Adrenal gland (tissue), 12 donors: ENCODE results near the gene DLGAP4. TPM values are rescaled to one million over a fixed set of nuclear protein-coding genes. Genes with fewer than 3 reads are reported as not detected.

ENCODE experiments used
- DNase-seq, 7 donors: peaks; one replicate each; pipeline ENCODE4 v3.0.0-alpha.2; 2019 to 2020
- H3K27ac ChIP-seq, 5 donors: fragments of 200-600 bp; sonication (generic) in 4 of 5; 1 replicate in 3 of 5; 2 replicates in 2 of 5; pipeline versions ENCODE4 v1.5.1 to v1.8.0; 2016 to 2020; ENCODE audit warnings: mild to moderate bottlenecking in 1 of 5
- H3K27me3 ChIP-seq: fragments of 200-600 bp; 2 replicates; pipeline ENCODE4 v1.8.0; 2021
- H3K36me3 ChIP-seq, 2 donors: fragments of 200-600 bp; replicated peaks in 1 of 2; 1 replicate in 1 of 2; 2 replicates in 1 of 2; pipeline versions ENCODE4 v1.5.1 to v1.8.0; 2018 to 2022
- H3K4me1 ChIP-seq, 2 donors: fragments of 200-600 bp; replicated peaks in 1 of 2; 1 replicate in 1 of 2; 2 replicates in 1 of 2; pipeline versions ENCODE4 v1.5.1 to v1.8.0; 2018 to 2021
- H3K4me3 ChIP-seq, 4 donors: fragments of 200-600 bp; sonication (generic) in 3 of 4; one replicate each; pipeline ENCODE4 v1.5.1; 2016 to 2018
- H3K9me3 ChIP-seq, 3 donors: fragments of 200-600 bp; sonication (generic) in 1 of 3; replicated peaks in 1 of 3; 1 replicate in 2 of 3; 2 replicates in 1 of 3; pipeline versions ENCODE4 v1.5.1 to v1.8.0; 2016 to 2021
- POLR2A ChIP-seq, 2 donors: fragments of 450-650 bp; IDR thresholded peaks; one replicate each; pipeline ENCODE4 v1.6.1; 2017; ENCODE audit warnings: antibody characterized with exemption in 2 of 2, mild to moderate bottlenecking in 2 of 2, moderate library complexity in 1 of 2
- WGBS, 4 donors: extraction: QIAGEN DNeasy Blood & Tissue Kit in 2 of 4; methylation state at CpG; one replicate each; pipeline versions ENCODE4 v1.1.5 to v1.1.7; 2013 to 2017; 5-methylcytosine and 5-hydroxymethylcytosine counted together
- intact Hi-C, 2 donors: fragments of 100-400 bp; cut with DNase I; formaldehyde crosslinking; loops; one replicate each; pipeline versions ENCODE4 v1.14.1 to v1.15.0; 2022 to 2023
- polyA plus RNA-seq, 3 donors: library from polyadenylated mRNA; stranded (reverse); fragments of 200-250 nt in 2 of 3; fragments of 350-450 nt in 1 of 3; fragmentation: Illumina TruSeq in 1 of 3; extraction: RNeasy Lipid Tissue Mini Kit (QIAGEN cat#74804) in 1 of 3; gene quantifications; one replicate each; pipeline ENCODE4 v1.2.3, GENCODE V29; 2013 to 2014
- total RNA-seq, 9 donors: library from RNA; depleted of rRNA in 4 of 9; stranded (reverse); fragments of >200 nt in 4 of 9; fragments of 120-200 nt in 1 of 9; fragmentation: NEBNext Ultra II Directional in 1 of 9; extraction: Animal tissue kit (Norgen Biotek cat#: 25700) in 1 of 9; gene quantifications; one replicate each; pipeline versions ENCODE4 v1.1.0 to v1.2.4, GENCODE V29; 2013 to 2023
- TF ChIP-seq, protein P1 (sequence below), 6 experiments: fragments of 450-650 bp in 4 of 6; fragments of 200-600 bp in 2 of 6; sonication (generic) in 1 of 6; IDR thresholded peaks; 1 replicate in 5 of 6; 2 replicates in 1 of 6; pipeline versions ENCODE4 v1.5.1 to v1.8.0; 2016 to 2021; ENCODE audit warnings: antibody characterized with exemption in 6 of 6, mild to moderate bottlenecking in 2 of 6, moderate library complexity in 1 of 6
- donor health status: healthy with polysubstance abuse.
- donor health status: Bipolar disorder and iron deficiency.
- donor health status: DM: yes; HTN: yes; CAD: no.
- donor health status: DM: no; HTN: no; CAD: no.
- donor health status: DM: no; HTN: no; CAD: no.
- donor health status: DM: yes; HTN: yes; CAD: no.

Gene DLGAP4
- total and polyA plus RNA-seq, 12 donors: 13.5 to 95.2 (median 64.0) TPM

DNA sequence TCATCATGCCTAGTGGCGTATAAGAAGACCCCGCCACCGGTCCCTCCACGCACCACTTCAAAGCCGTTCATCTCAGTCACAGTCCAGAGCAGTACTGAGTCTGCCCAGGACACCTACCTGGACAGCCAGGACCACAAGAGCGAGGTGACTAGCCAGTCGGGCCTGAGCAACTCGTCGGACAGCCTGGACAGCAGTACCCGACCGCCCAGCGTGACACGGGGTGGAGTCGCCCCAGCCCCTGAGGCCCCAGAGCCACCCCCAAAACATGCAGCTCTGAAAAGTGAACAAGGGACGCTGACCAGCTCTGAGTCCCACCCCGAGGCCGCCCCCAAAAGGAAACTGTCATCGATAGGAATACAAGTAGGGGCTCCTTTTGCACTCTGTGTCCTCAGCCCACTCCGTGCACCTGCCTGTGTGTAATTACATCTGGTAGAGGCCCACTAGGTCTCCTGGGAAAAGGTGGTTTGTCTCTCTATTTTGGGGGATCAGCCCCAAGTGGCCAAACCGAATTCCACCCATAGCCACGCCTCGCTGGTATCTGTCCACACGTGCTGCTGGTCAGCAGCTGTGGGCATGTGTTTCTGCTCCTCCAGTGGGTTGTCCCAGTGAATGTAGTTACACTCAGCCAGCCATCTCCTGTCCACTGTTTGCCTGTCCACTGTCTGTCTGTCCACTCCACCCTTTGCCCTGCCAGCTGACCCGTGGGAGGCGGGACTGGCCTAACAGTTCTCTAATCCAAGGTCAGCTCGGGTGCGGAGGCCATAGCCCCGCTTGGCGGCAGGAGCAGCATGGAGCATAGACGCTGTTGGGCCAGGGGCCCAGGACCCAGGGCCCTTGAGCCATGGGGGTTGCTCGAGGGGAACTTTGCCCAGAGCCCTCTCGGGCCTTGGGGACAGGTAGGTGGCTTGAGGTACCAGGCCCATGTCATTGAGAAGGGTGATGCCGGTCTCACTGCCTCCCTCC lies 190.8 kb downstream of the DLGAP4 start:
- Histone ChIP-seq H3K27me3 (no peaks in the 10 kb centered on the region), H3K9me3 (no peaks in the 10 kb centered on the region), H3K4me3 (no peak overlapping the region), H3K4me1 (peaks cover 12 to 42% of the 10 kb centered on the region in 2 donors), H3K36me3 (peaks cover 0 to 47% of the 10 kb centered on the region in 2 donors), H3K27ac (peak overlapping the region in 3 of 5 donors; percentile 38 to 52 (median 49))
- TF ChIP-seq, protein P1, sequence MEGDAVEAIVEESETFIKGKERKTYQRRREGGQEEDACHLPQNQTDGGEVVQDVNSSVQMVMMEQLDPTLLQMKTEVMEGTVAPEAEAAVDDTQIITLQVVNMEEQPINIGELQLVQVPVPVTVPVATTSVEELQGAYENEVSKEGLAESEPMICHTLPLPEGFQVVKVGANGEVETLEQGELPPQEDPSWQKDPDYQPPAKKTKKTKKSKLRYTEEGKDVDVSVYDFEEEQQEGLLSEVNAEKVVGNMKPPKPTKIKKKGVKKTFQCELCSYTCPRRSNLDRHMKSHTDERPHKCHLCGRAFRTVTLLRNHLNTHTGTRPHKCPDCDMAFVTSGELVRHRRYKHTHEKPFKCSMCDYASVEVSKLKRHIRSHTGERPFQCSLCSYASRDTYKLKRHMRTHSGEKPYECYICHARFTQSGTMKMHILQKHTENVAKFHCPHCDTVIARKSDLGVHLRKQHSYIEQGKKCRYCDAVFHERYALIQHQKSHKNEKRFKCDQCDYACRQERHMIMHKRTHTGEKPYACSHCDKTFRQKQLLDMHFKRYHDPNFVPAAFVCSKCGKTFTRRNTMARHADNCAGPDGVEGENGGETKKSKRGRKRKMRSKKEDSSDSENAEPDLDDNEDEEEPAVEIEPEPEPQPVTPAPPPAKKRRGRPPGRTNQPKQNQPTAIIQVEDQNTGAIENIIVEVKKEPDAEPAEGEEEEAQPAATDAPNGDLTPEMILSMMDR (IDR thresholded peaks at IDR 0.05): no peak
- TF ChIP-seq POLR2A (IDR thresholded peaks at IDR 0.05): no peak
- intact Hi-C loops: no loop called here
- 81 to 95% (median 86%) methylated on average over 23 to 33 of the region's 33 CpGs for WGBS, 4 donors
- DNase-seq: peak in 1 of 7 donors; percentile 52

DNA sequence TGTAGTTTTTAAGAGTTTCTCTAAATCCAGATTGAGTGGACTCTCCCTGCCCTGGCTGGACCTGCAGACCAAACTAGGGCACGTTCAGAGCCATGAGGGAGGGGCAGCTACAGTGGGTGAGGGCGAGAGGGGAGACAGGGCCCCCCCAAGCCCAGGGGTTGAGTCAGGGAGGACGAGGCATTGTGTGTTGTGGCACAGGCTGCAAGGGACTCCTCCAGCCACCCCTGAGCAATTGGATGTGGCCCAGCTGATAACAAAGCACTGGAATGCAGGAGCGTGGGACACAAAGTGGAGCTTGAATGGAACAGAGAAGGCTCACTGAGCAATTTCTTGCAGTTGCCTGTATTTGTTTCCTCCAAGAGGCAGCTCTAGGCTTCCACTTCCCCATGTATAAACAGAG lies 191.7 kb downstream of the DLGAP4 start:
- H3K27me3 ChIP-seq: no peaks in the 10 kb centered on the region
- DNase-seq: peak in 6 of 7 donors; percentile 71 to 84 (median 80)
- H3K36me3 ChIP-seq: peaks cover 0 to 53% of the 10 kb centered on the region in 2 donors
- no peak for TF ChIP-seq POLR2A (IDR thresholded peaks at IDR 0.05)
- TF ChIP-seq, protein P1 (IDR thresholded peaks at IDR 0.05): no peak
- WGBS, 4 donors: 26 to 51% (median 37%) methylated on average over 3 to 4 of the region's 4 CpGs
- H3K9me3 ChIP-seq: no peaks in the 10 kb centered on the region
- intact Hi-C loops: no loop called here
- peaks cover 12 to 34% of the 10 kb centered on the region in 2 donors for H3K4me1 ChIP-seq
- H3K27ac ChIP-seq: peak overlapping the region in 3 of 5 donors; percentile 38 to 52 (median 49)
- H3K4me3 ChIP-seq: no peak overlapping the region

DNA sequence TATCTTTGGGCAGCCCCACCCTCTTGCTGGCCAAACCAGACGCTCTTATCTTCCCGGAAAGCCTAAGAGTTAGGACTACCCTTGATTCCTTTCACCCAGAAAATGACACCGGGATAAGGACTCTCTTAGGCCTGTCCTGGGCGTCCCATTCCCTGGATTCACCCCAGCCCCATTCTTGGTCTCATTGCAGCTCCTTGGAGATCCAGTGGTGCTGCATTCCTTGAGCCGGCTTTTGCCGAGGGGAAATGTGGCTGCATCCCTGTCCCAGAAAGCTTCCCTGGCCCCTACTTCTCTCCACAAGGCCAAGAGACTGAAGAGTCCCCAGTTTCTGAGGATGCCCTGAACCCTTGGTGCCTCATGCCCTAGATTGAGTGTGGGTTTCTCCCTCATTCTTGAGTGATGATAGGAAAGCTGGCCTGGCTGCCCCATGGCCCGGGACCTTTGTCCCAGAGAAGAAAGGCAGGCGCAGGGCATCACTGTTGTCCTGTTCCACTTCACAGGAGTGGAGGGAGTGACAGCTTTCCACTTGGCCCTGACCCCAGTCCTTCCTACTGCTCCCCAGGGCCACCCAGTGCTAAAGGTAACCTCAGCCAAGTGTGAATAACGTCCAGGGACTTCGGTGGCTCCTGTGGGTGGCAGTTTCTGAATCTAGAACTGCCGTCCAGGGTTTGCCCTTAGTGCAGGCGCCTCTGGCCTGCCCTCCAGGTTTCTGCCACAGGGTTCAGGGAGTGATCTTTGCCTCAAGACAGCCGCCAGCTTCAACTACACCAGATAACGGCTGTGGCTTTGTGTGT lies 192.4 kb downstream of the DLGAP4 start:
- Histone ChIP-seq H3K27ac (peak overlapping the region in 2 of 5 donors; percentile 2 to 49), H3K4me1 (peaks cover 12 to 26% of the 10 kb centered on the region in 2 donors)
- intact Hi-C loops: no loop called here

More for the DNA sequence above, 192.4 kb downstream of the DLGAP4 start:
- DNase-seq: peak in 1 of 7 donors; percentile 10
- H3K9me3 ChIP-seq: no peaks in the 10 kb centered on the region
- H3K36me3 ChIP-seq: peaks cover 0 to 53% of the 10 kb centered on the region in 2 donors
- H3K4me3 ChIP-seq: no peak overlapping the region
- 79 to 88% (median 88%) methylated on average over 13 to 14 of the region's 14 CpGs for WGBS, 4 donors
- H3K27me3 ChIP-seq: no peaks in the 10 kb centered on the region
- TF ChIP-seq, protein P1 (IDR thresholded peaks at IDR 0.05): no peak
- no peak for TF ChIP-seq POLR2A (IDR thresholded peaks at IDR 0.05)
